IMR-90 (cell line): ENCODE measurements around the gene BTRC. TPM values are rescaled to one million over a fixed set of nuclear protein-coding genes. Genes with fewer than 3 reads are reported as not detected.

Experiments
- ATAC-seq: fragments of 200-7000 bp; cut with Tn5 transposase; 2 replicates; pipeline ENCODE4 v1.9.1; 2020; ENCODE audit warnings: low read depth, mild to moderate bottlenecking, moderate library complexity
- BruUV-seq: library from RNA; stranded (reverse); fragments of 400-500 nt; replicated peaks from 2 replicates; lab custom pipeline; 2021; lab: Mats Ljungman, UMichigan
- CTCF ChIA-PET: fragments of 300-600 bp; formaldehyde crosslinking; extraction: SDS; loops from one replicate; lab custom pipeline; 2021; ENCODE audit warnings: antibody characterized with exemption; lab: Yijun Ruan, JAX
- POLR2A ChIA-PET: fragments of 300-600 bp; sonication (Branson Sonifier 250); formaldehyde crosslinking; loops from one replicate; lab custom pipeline; 2022; ENCODE audit warnings: antibody characterized with exemption; ENCODE audit not compliant: unreplicated experiment; lab: Charles Lee
- DNase-seq: peaks from one replicate; pipeline ENCODE4 v3.0.0; 2013
- H2AFZ ChIP-seq: replicated peaks from 2 replicates; pipeline ENCODE3; 2013; ENCODE audit warnings: low read length, mild to moderate bottlenecking; ENCODE audit not compliant: poor library complexity
- H2AK5ac ChIP-seq: 2 replicates; pipeline ENCODE4 v1.6.1; 2013; ENCODE audit warnings: low read depth, low read length, inconsistent platforms
- H2AK9ac ChIP-seq: replicated peaks from 2 replicates; pipeline ENCODE3; 2013; ENCODE audit warnings: mild to moderate bottlenecking, low read depth, low read length, moderate library complexity; ENCODE audit not compliant: poor library complexity
- H2BK120ac ChIP-seq: 2 replicates; pipeline ENCODE4 v1.6.1; 2013; ENCODE audit warnings: low read depth, low read length, inconsistent platforms
- H2BK15ac ChIP-seq: 3 replicates; pipeline ENCODE4 v1.6.1; 2013; ENCODE audit warnings: low read depth, low read length, inconsistent platforms
- H2BK20ac ChIP-seq: 2 replicates; pipeline ENCODE4 v1.6.1; 2013; ENCODE audit warnings: low read depth, mild to moderate bottlenecking, inconsistent platforms, low read length, moderate library complexity
- H2BK5ac ChIP-seq: 2 replicates; pipeline ENCODE4 v1.6.1; 2013; ENCODE audit warnings: mild to moderate bottlenecking, low read depth, low read length, inconsistent platforms; ENCODE audit not compliant: poor library complexity, severe bottlenecking
- H3K14ac ChIP-seq: replicated peaks from 2 replicates; pipeline ENCODE4 v1.6.1; 2013; ENCODE audit warnings: low read depth, low read length, inconsistent platforms
- H3K18ac ChIP-seq: 2 replicates; pipeline ENCODE4 v1.6.1; 2013; ENCODE audit warnings: low read depth, low read length, control low read depth
- H3K23ac ChIP-seq: 2 replicates; pipeline ENCODE4 v1.6.1; 2013; ENCODE audit warnings: low read depth, low read length, inconsistent platforms
- H3K27ac ChIP-seq: 2 replicates; pipeline ENCODE4 v1.5.1; 2013; ENCODE audit warnings: mild to moderate bottlenecking, control low read depth, low read length; ENCODE audit not compliant: insufficient read depth
- H3K27me3 ChIP-seq: 2 replicates; pipeline ENCODE4 v1.6.1; 2013; ENCODE audit warnings: low read length; ENCODE audit not compliant: control insufficient read depth, insufficient read depth
- H3K36me3 ChIP-seq: 2 replicates; pipeline ENCODE4 v1.6.1; 2013; ENCODE audit warnings: low read length, mixed read lengths; ENCODE audit not compliant: control insufficient read depth, insufficient read depth
- H3K4ac ChIP-seq: 2 replicates; pipeline ENCODE4 v1.6.1; 2013; ENCODE audit warnings: low read depth, low read length, inconsistent platforms
- H3K4me1 ChIP-seq: 2 replicates; pipeline ENCODE4 v1.6.1; 2013; ENCODE audit warnings: low read length, mixed read lengths; ENCODE audit not compliant: control insufficient read depth, insufficient read depth
- H3K4me2 ChIP-seq: 2 replicates; pipeline ENCODE4 v1.6.1; 2013; ENCODE audit warnings: low read depth, mild to moderate bottlenecking, control low read depth, low read length, moderate library complexity
- H3K4me3 ChIP-seq: 2 replicates; pipeline ENCODE4 v1.5.1; 2013; ENCODE audit warnings: low read depth, mild to moderate bottlenecking, control low read depth, low read length, moderate library complexity; ENCODE audit not compliant: insufficient read depth
- H3K56ac ChIP-seq: 2 replicates; pipeline ENCODE4 v1.6.1; 2013; ENCODE audit warnings: low read length, inconsistent platforms; ENCODE audit not compliant: insufficient read depth; ENCODE audit errors: extremely low read depth
- H3K79me1 ChIP-seq, 2 experiments: 2 replicates each; pipeline ENCODE4 v1.6.1; 2013; ENCODE audit warnings: low read length in 2 of 2, inconsistent platforms in 1 of 2, low read depth in 1 of 2
- H3K9ac ChIP-seq: 2 replicates; pipeline ENCODE4 v1.6.1; 2013; ENCODE audit warnings: low read depth, low read length, control low read depth
- H3K9me1 ChIP-seq: 2 replicates; pipeline ENCODE4 v1.6.1; 2013; ENCODE audit warnings: low read length, inconsistent platforms; ENCODE audit not compliant: insufficient read depth
- H3K9me3 ChIP-seq: 2 replicates; pipeline ENCODE4 v1.6.1; 2013; ENCODE audit warnings: low read length; ENCODE audit not compliant: control insufficient read depth, insufficient read depth
- H4K20me1 ChIP-seq: 2 replicates; pipeline ENCODE4 v1.6.1; 2013; ENCODE audit warnings: low read length, inconsistent platforms; ENCODE audit not compliant: insufficient read depth
- H4K5ac ChIP-seq: 2 replicates; pipeline ENCODE4 v1.6.1; 2013; ENCODE audit warnings: mild to moderate bottlenecking, low read depth, low read length, control low read depth
- H4K8ac ChIP-seq, 2 experiments: 2 replicates each; pipeline ENCODE4 v1.6.1; 2013; ENCODE audit warnings: low read depth in 2 of 2, low read length in 2 of 2, control low read depth in 1 of 2, inconsistent platforms in 1 of 2
- H4K91ac ChIP-seq: 2 replicates; pipeline ENCODE4 v1.6.1; 2013; ENCODE audit warnings: low read depth, low read length, inconsistent platforms; ENCODE audit not compliant: insufficient read depth
- CEBPB ChIP-seq: IDR thresholded peaks from 2 replicates; pipeline ENCODE4 v1.6.1; 2012; ENCODE audit warnings: low read depth, low read length, improper control_type of control experiment
- CHD1 ChIP-seq: IDR thresholded peaks from 2 replicates; pipeline ENCODE4 v1.6.1; 2012; ENCODE audit warnings: low read depth, low read length, improper control_type of control experiment
- FOS ChIP-seq: fragments of 150-350 bp; IDR thresholded peaks from 2 replicates; pipeline ENCODE4 v1.6.1; 2016; ENCODE audit warnings: low read depth, low read length
- RFX5 ChIP-seq: IDR thresholded peaks from 2 replicates; pipeline ENCODE4 v1.8.0; 2012; ENCODE audit warnings: low read depth, mild to moderate bottlenecking, low read length, moderate library complexity
- WGBS, 2 experiments: methylation state at CpG; one replicate each; pipeline versions ENCODE4 v1.1.5 to v1.1.7; 2013; ENCODE audit warnings: missing lambda C conversion rate in 2 of 2; ENCODE audit not compliant: insufficient read length in 1 of 2; ENCODE audit errors: extremely low coverage in 2 of 2; 5-methylcytosine and 5-hydroxymethylcytosine counted together
- dilution Hi-C: fragments of 300-500 bp; cut with HindIII; formaldehyde crosslinking; loops from one replicate; pipeline ENCODE4 v1.14.3; 2018; ENCODE audit warnings: low sequenced_read_pairs; ENCODE audit not compliant: unreplicated experiment
- in situ Hi-C: fragments of 300-500 bp; cut with MboI; formaldehyde crosslinking; loops from 3 replicates; pipeline ENCODE4 v1.14.3; 2019; ENCODE audit warnings: low sequenced_read_pairs, inconsistent platforms, mixed read lengths
- intact Hi-C: fragments of 100-400 bp; cut with micrococcal nuclease; formaldehyde crosslinking; loops from 2 replicates; pipeline ENCODE4 v1.10.0; 2022
- polyA plus RNA-seq, 3 experiments: library from polyadenylated mRNA; depleted of rRNA; stranded (reverse); fragments of >200 nt; gene quantifications; 2 replicates each; pipeline ENCODE4 v1.2.3, GENCODE V29; 2012; ENCODE audit warnings: low replicate concordance in 1 of 3
- total RNA-seq: library from RNA; depleted of rRNA; stranded (reverse); fragments of >200 nt; gene quantifications from 2 replicates; pipeline ENCODE4 v1.2.3, GENCODE V29; 2012
- TF ChIP-seq, protein P1 (sequence below): fragments of 150-350 bp; IDR thresholded peaks from 2 replicates; pipeline ENCODE4 v1.6.1; 2016; ENCODE audit warnings: low read depth, mild to moderate bottlenecking, low read length, moderate library complexity, borderline replicate concordance

BTRC gene
- total and polyA plus RNA-seq, 2 of the 4 experiments (the other 2 are of a cell fraction), result 7.7 to 8.4 TPM

DNA sequence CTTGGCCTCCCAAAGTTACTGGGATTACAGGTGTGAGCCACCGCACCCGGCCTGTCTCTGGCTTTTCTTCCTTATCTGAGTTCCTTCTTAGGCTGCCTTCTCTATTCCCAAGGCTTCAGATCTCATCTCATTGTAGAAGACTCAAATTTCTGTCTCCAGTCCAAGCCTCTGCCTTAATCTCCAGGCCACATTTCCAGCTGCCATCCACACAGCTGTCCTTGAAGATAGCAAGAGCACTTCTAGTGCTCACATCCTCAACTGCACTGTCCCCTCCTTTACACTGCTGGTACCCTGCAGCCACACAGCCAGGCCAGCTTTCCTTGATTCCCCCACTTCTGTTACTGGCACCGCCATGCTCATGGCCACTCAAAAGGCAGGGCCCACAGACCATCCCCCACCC, 198.5 kb downstream of the BTRC start:
- Histone ChIP-seq H3K56ac (no peak overlapping the region), H2BK5ac (no peak overlapping the region), H3K79me1 (no peaks in the 10 kb centered on the region), H2AK5ac (no peak overlapping the region), H3K23ac (no peak overlapping the region), H4K8ac (no peak overlapping the region), H2BK15ac (no peak overlapping the region), H4K5ac (no peak overlapping the region), H3K18ac (no peak overlapping the region), H2BK120ac (no peak overlapping the region), H3K4ac (no peak overlapping the region), H3K9ac (no peak overlapping the region), H3K4me2 (no peak overlapping the region), H4K91ac (no peak overlapping the region), H2AK9ac (peak overlapping the region; percentile 25), H3K27me3 (no peaks in the 10 kb centered on the region), H3K4me3 (no peak overlapping the region), H3K14ac (no peak overlapping the region), H3K9me1 (peaks cover 2% of the 10 kb centered on the region; the same call in 1 of the 2 replicates), H3K27ac (no peak overlapping the region), H3K4me1 (no peaks in the 10 kb centered on the region), H2BK20ac (no peak overlapping the region), H4K20me1 (no peaks in the 10 kb centered on the region), H2AFZ (no peak overlapping the region), H3K36me3 (peaks cover 24% of the 10 kb centered on the region), H3K9me3 (no peaks in the 10 kb centered on the region)
- ChIA-PET POLR2A (no interaction called here), CTCF (interaction anchor here (0.9 kb wide), 1 partner anchor 338 kb away, joined by 3 read pairs; no protein-coding TSS in a partner anchor)
- intact Hi-C loops (no loop called here), in situ Hi-C loops (no loop called here), dilution Hi-C loops (no loop called here)
- 93% methylated on average over 3 of the region's 3 CpGs; no CpG with 5 or more reads in 1 of the 2 experiments for WGBS, 2 experiments
- TF ChIP-seq FOS, result no peak
- no peak for TF ChIP-seq CHD1
- TF ChIP-seq RFX5, result no peak
- TF ChIP-seq, protein P1, sequence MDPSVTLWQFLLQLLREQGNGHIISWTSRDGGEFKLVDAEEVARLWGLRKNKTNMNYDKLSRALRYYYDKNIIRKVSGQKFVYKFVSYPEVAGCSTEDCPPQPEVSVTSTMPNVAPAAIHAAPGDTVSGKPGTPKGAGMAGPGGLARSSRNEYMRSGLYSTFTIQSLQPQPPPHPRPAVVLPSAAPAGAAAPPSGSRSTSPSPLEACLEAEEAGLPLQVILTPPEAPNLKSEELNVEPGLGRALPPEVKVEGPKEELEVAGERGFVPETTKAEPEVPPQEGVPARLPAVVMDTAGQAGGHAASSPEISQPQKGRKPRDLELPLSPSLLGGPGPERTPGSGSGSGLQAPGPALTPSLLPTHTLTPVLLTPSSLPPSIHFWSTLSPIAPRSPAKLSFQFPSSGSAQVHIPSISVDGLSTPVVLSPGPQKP, result no peak
- TF ChIP-seq CEBPB, result no peak
- DNase-seq (no peak), ATAC-seq (no peak)
- BruUV-seq, result no TSS peak
